ENCODE data around the gene PPP1R9A. TPM values are rescaled to one million over a fixed set of nuclear protein-coding genes. Genes with fewer than 3 reads are reported as not detected.

Gene PPP1R9A
- total and polyA plus RNA-seq, 7 donors: 1.8 to 51.3 (median 43.5) TPM

GRCh38 chr7:95330961-95331337 is 423.6 kb downstream of the PPP1R9A start:
- Histone ChIP-seq H3K4me1 (peaks cover 0 to 5% (median 0%) of the 10 kb centered on the region in 4 donors), H3K27me3 (no peaks in the 10 kb centered on the region), H3K27ac (no peak overlapping the region), H3K4me3 (peak overlapping the region in 3 of 4 donors; percentile 20 to 26 (median 21)), H3K9me3 (no peaks in the 10 kb centered on the region), H3K36me3 (no peaks in the 10 kb centered on the region)
- intact Hi-C loops (cut with DNase I): no loop called here
- TF ChIP-seq POLR2A (IDR thresholded peaks at IDR 0.05) (no peak), EP300 (IDR thresholded peaks at IDR 0.05) (no peak), POLR2AphosphoS5 (IDR thresholded peaks at IDR 0.05) (no peak)
- TF ChIP-seq, protein P1, sequence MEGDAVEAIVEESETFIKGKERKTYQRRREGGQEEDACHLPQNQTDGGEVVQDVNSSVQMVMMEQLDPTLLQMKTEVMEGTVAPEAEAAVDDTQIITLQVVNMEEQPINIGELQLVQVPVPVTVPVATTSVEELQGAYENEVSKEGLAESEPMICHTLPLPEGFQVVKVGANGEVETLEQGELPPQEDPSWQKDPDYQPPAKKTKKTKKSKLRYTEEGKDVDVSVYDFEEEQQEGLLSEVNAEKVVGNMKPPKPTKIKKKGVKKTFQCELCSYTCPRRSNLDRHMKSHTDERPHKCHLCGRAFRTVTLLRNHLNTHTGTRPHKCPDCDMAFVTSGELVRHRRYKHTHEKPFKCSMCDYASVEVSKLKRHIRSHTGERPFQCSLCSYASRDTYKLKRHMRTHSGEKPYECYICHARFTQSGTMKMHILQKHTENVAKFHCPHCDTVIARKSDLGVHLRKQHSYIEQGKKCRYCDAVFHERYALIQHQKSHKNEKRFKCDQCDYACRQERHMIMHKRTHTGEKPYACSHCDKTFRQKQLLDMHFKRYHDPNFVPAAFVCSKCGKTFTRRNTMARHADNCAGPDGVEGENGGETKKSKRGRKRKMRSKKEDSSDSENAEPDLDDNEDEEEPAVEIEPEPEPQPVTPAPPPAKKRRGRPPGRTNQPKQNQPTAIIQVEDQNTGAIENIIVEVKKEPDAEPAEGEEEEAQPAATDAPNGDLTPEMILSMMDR (IDR thresholded peaks at IDR 0.05): no peak
- 99 to 100% methylated on average over 1 of the region's 1 CpG for WGBS, 2 donors
- no peak for DNase-seq

GRCh38 chr7:95334447-95334846 is 427.1 kb downstream of the PPP1R9A start:
- Histone ChIP-seq H3K9me3 (no peaks in the 10 kb centered on the region), H3K4me3 (no peak overlapping the region), H3K36me3 (no peaks in the 10 kb centered on the region), H3K27me3 (no peaks in the 10 kb centered on the region), H3K4me1 (peaks cover 0 to 5% (median 0%) of the 10 kb centered on the region in 4 donors), H3K27ac (no peak overlapping the region)
- intact Hi-C loops (cut with DNase I): no loop called here
- DNase-seq: no peak
- TF ChIP-seq, protein P1 (IDR thresholded peaks at IDR 0.05): no peak
- TF ChIP-seq POLR2AphosphoS5 (IDR thresholded peaks at IDR 0.05) (no peak), EP300 (IDR thresholded peaks at IDR 0.05) (no peak), POLR2A (IDR thresholded peaks at IDR 0.05) (no peak)

GRCh38 chr7:95335093-95335492 is 427.7 kb downstream of the PPP1R9A start:
- no peaks in the 10 kb centered on the region for H3K9me3 ChIP-seq
- H3K27me3 ChIP-seq: no peaks in the 10 kb centered on the region
- H3K27ac ChIP-seq: no peak overlapping the region
- H3K4me3 ChIP-seq: no peak overlapping the region
- peaks cover 0 to 5% (median 0%) of the 10 kb centered on the region in 4 donors for H3K4me1 ChIP-seq
- TF ChIP-seq EP300 (IDR thresholded peaks at IDR 0.05): no peak
- no peak for TF ChIP-seq POLR2A (IDR thresholded peaks at IDR 0.05)
- TF ChIP-seq, protein P1 (IDR thresholded peaks at IDR 0.05): no peak
- TF ChIP-seq POLR2AphosphoS5 (IDR thresholded peaks at IDR 0.05): no peak
- DNase-seq: no peak
- H3K36me3 ChIP-seq: no peaks in the 10 kb centered on the region
- intact Hi-C loops (cut with DNase I): no loop called here

DNA sequence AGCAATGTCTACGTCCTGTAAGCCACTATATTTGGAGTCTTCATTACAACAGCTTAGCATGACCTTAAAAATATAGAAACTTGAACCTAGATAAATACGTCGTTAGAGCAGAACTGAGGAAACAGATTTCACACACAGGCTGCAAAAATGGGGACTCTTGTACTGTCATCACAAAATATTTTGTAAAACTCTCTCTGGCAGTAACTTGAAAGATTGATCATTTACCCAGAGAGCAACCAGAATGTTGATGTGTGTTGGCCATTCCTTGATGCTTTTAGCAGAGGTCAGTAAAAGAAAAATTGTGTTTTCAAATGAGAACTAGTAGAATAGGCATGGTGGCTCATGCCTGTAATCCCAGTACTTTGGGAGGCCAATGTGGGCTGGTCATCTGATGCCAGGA is 431.4 kb downstream of the PPP1R9A start:
- DNase-seq: no peak

More for the DNA sequence above, 431.4 kb downstream of the PPP1R9A start:
- 90 to 93% methylated on average over 3 of the region's 3 CpGs for whole genome bisulfite sequencing, 2 donors
- Histone ChIP-seq H3K27me3 (no peaks in the 10 kb centered on the region), H3K4me3 (no peak overlapping the region), H3K27ac (no peak overlapping the region), H3K36me3 (no peaks in the 10 kb centered on the region), H3K4me1 (no peaks in the 10 kb centered on the region), H3K9me3 (no peaks in the 10 kb centered on the region)
- intact Hi-C loops (cut with DNase I): no loop called here
- TF ChIP-seq POLR2A (IDR thresholded peaks at IDR 0.05) (no peak), POLR2AphosphoS5 (IDR thresholded peaks at IDR 0.05) (no peak), EP300 (IDR thresholded peaks at IDR 0.05) (no peak)
- TF ChIP-seq, protein P1 (IDR thresholded peaks at IDR 0.05): no peak

Measured in sigmoid colon (tissue), 7 donors.